Activated CD4-positive, alpha-beta memory T cell treated with anti-CD3 and anti-CD28 coated beads, Interleukin-2, amount 10 ng/mL, durations not matched to agents 7 days and 5 days (primary cell): Measurements from ENCODE around the gene UCK2. TPM values are rescaled to one million over a fixed set of nuclear protein-coding genes. Genes with fewer than 3 reads are reported as not detected.

Experiments
- CTCF ChIA-PET: fragments of 350-600 bp; sonication (Branson Sonifier 250); formaldehyde crosslinking; loops from one replicate; lab custom pipeline; 2021; ENCODE audit warnings: antibody characterized with exemption, inconsistent platforms; lab: Charles Lee
- POLR2A ChIA-PET: fragments of 350-600 bp; sonication (Branson Sonifier 250); formaldehyde crosslinking; loops from one replicate; lab custom pipeline; 2021; ENCODE audit warnings: antibody characterized with exemption; lab: Charles Lee
- DNase-seq: peaks from one replicate; pipeline ENCODE4 v3.0.0-alpha.2; 2020
- H3K27ac Mint-ChIP-seq: one replicate; pipeline ENCODE4 v1.8.0; 2021; ENCODE audit warnings: mild to moderate bottlenecking, mixed read lengths
- H3K27me3 Mint-ChIP-seq: one replicate; pipeline ENCODE4 v1.8.0; 2021; ENCODE audit warnings: mixed read lengths
- H3K36me3 Mint-ChIP-seq: one replicate; pipeline ENCODE4 v1.8.0; 2021; ENCODE audit warnings: low read depth, mixed read lengths
- H3K4me1 Mint-ChIP-seq: one replicate; pipeline ENCODE4 v1.8.0; 2021; ENCODE audit warnings: mixed read lengths
- H3K4me3 Mint-ChIP-seq: one replicate; pipeline ENCODE4 v1.8.0; 2021; ENCODE audit warnings: mild to moderate bottlenecking, mixed read lengths
- H3K9me3 Mint-ChIP-seq: one replicate; pipeline ENCODE4 v1.8.0; 2021; ENCODE audit warnings: mixed read lengths
- total RNA-seq, 2 experiments: library from RNA; stranded (reverse); gene quantifications; one replicate each; pipeline ENCODE4 v1.2.3, GENCODE V29; 2021

The UCK2 gene
- total RNA-seq, 2 experiments from 2014 or later: 32.1 to 34.4 TPM

GRCh38 chr1:165824269-165824643, 3.2 kb upstream of the UCK2 start:
- Mint-ChIP-seq H3K27me3 (no peaks in the 10 kb centered on the region), H3K36me3 (no peaks in the 10 kb centered on the region), H3K27ac (no peak overlapping the region), H3K9me3 (no peaks in the 10 kb centered on the region), H3K4me3 (no peak overlapping the region), H3K4me1 (peaks cover 20% of the 10 kb centered on the region)
- no peak for DNase-seq
- ChIA-PET CTCF (interaction anchor here (1.2 kb wide), 1 partner anchor 91 kb away, joined by 3 read pairs; no protein-coding TSS in a partner anchor), POLR2A (interaction anchor here (2.4 kb wide), 1 partner anchor 55 kb away, joined by 15 read pairs; the partner anchor contains the start of gene TMCO1)

- CTCF ChIA-PET: interaction anchor here (0.7 to 3.7 kb wide), 5 partner anchors 19 to 89 kb away, joined by 3 to 12 read pairs (median 3); partner anchors contain the start of gene TMCO1
- H3K36me3 Mint-ChIP-seq: peaks cover 4% of the 10 kb centered on the region
These were observed 698 bp upstream of the UCK2 start for GRCh38 chr1:165826565-165827267.

GRCh38 chr1:165828103-165828668, 772 bp downstream of the UCK2 start:
- no peaks in the 10 kb centered on the region for H3K27me3 Mint-ChIP-seq
- POLR2A ChIA-PET: interaction anchor here (0.6 to 5.9 kb wide), 12 partner anchors 9 to 130 kb away, joined by 3 to 60 read pairs (median 6); partner anchors contain the start of genes ALDH9A1 and TMCO1
- peak overlapping the region; percentile 90 for H3K4me3 Mint-ChIP-seq
- no peak for DNase-seq
- peaks cover 27% of the 10 kb centered on the region for H3K4me1 Mint-ChIP-seq
- peak overlapping the region; percentile 83 for H3K27ac Mint-ChIP-seq
- CTCF ChIA-PET: interaction anchor here (1.1 to 3.7 kb wide), 8 partner anchors 10 to 460 kb away, joined by 4 to 12 read pairs (median 6); partner anchors contain the start of gene ALDH9A1
- H3K9me3 Mint-ChIP-seq: no peaks in the 10 kb centered on the region
- peaks cover 5% of the 10 kb centered on the region for H3K36me3 Mint-ChIP-seq

More at GRCh38 chr1:165826565-165827267, 698 bp upstream of the UCK2 start:
- POLR2A ChIA-PET: interaction anchor here (0.8 to 5.9 kb wide), 2 partner anchors 41 to 57 kb away, joined by 3 to 60 read pairs; partner anchors contain the start of gene TMCO1
- Mint-ChIP-seq H3K27ac (peak overlapping the region; percentile 62), H3K27me3 (no peaks in the 10 kb centered on the region), H3K9me3 (no peaks in the 10 kb centered on the region), H3K4me1 (peaks cover 26% of the 10 kb centered on the region), H3K4me3 (peak overlapping the region; percentile 77)
- no peak for DNase-seq

- DNase-seq: peak; percentile 20
- Mint-ChIP-seq H3K36me3 (peaks cover 8% of the 10 kb centered on the region), H3K27ac (peak overlapping the region; percentile 83), H3K27me3 (no peaks in the 10 kb centered on the region), H3K4me1 (peaks cover 27% of the 10 kb centered on the region), H3K4me3 (peak overlapping the region; percentile 90), H3K9me3 (no peaks in the 10 kb centered on the region)
- ChIA-PET CTCF (interaction anchor here (0.7 to 3.7 kb wide), 14 partner anchors 9 to 461 kb away, joined by 3 to 12 read pairs (median 5); partner anchors contain the start of genes ALDH9A1 and TMCO1), POLR2A (interaction anchor here (0.6 to 5.9 kb wide), 16 partner anchors 8 to 131 kb away, joined by 3 to 60 read pairs (median 5); partner anchors contain the start of genes ALDH9A1 and TMCO1)
These were observed 1.4 kb downstream of the UCK2 start for GRCh38 chr1:165828669-165829329.

GRCh38 chr1:165829888-165830287, 2.5 kb downstream of the UCK2 start:
- DNase-seq: no peak
- Mint-ChIP-seq H3K27me3 (no peaks in the 10 kb centered on the region), H3K9me3 (no peaks in the 10 kb centered on the region), H3K36me3 (peaks cover 8% of the 10 kb centered on the region), H3K4me3 (peak overlapping the region; percentile 26), H3K4me1 (peaks cover 30% of the 10 kb centered on the region), H3K27ac (no peak overlapping the region)
- ChIA-PET POLR2A (interaction anchor here (1.0 to 5.9 kb wide), 10 partner anchors 9 to 132 kb away, joined by 3 to 60 read pairs (median 6); partner anchors contain the start of genes ALDH9A1 and TMCO1), CTCF (interaction anchor here (0.7 to 3.7 kb wide), 9 partner anchors 8 to 462 kb away, joined by 3 to 12 read pairs (median 6); partner anchors contain the start of gene TMCO1)

GRCh38 chr1:165831146-165831545, 3.7 kb downstream of the UCK2 start:
- Mint-ChIP-seq H3K4me1 (peaks cover 31% of the 10 kb centered on the region), H3K27me3 (no peaks in the 10 kb centered on the region), H3K36me3 (peaks cover 8% of the 10 kb centered on the region), H3K9me3 (no peaks in the 10 kb centered on the region), H3K4me3 (no peak overlapping the region), H3K27ac (no peak overlapping the region)
- no peak for DNase-seq
- POLR2A ChIA-PET: interaction anchor here (1.1 kb wide), 1 partner anchor 62 kb away, joined by 3 read pairs; the partner anchor contains the start of gene TMCO1
- CTCF ChIA-PET: interaction anchor here (2.3 to 3.3 kb wide), 2 partner anchors 11 to 40 kb away, joined by 10 to 12 read pairs; no protein-coding TSS in a partner anchor

- CTCF ChIA-PET: no interaction called here
- POLR2A ChIA-PET: no interaction called here
- Mint-ChIP-seq H3K4me1 (peaks cover 25% of the 10 kb centered on the region), H3K9me3 (no peaks in the 10 kb centered on the region), H3K4me3 (no peak overlapping the region), H3K27ac (no peak overlapping the region), H3K36me3 (peaks cover 15% of the 10 kb centered on the region), H3K27me3 (no peaks in the 10 kb centered on the region)
- no peak for DNase-seq
These were observed 5.5 kb downstream of the UCK2 start for GRCh38 chr1:165832902-165833301.

- Mint-ChIP-seq H3K27ac (no peak overlapping the region), H3K9me3 (no peaks in the 10 kb centered on the region), H3K27me3 (no peaks in the 10 kb centered on the region), H3K4me3 (no peak overlapping the region), H3K4me1 (peaks cover 29% of the 10 kb centered on the region), H3K36me3 (peaks cover 19% of the 10 kb centered on the region)
- no peak for DNase-seq
- POLR2A ChIA-PET: no interaction called here
- CTCF ChIA-PET: no interaction called here
These were observed 5.9 kb downstream of the UCK2 start for GRCh38 chr1:165833358-165833757.

GRCh38 chr1:165834229-165834628, 6.8 kb downstream of the UCK2 start:
- Mint-ChIP-seq H3K4me1 (peaks cover 24% of the 10 kb centered on the region), H3K9me3 (no peaks in the 10 kb centered on the region), H3K27ac (no peak overlapping the region), H3K4me3 (no peak overlapping the region), H3K27me3 (no peaks in the 10 kb centered on the region), H3K36me3 (peaks cover 21% of the 10 kb centered on the region)
- DNase-seq: no peak
- CTCF ChIA-PET: no interaction called here
- POLR2A ChIA-PET: no interaction called here

- no peaks in the 10 kb centered on the region for H3K27me3 Mint-ChIP-seq
- H3K4me3 Mint-ChIP-seq: no peak overlapping the region
- H3K9me3 Mint-ChIP-seq: no peaks in the 10 kb centered on the region
- H3K27ac Mint-ChIP-seq: no peak overlapping the region
- no peak for DNase-seq
- CTCF ChIA-PET: no interaction called here
- peaks cover 21% of the 10 kb centered on the region for H3K36me3 Mint-ChIP-seq
- POLR2A ChIA-PET: no interaction called here
- H3K4me1 Mint-ChIP-seq: peaks cover 20% of the 10 kb centered on the region
These were observed 7.5 kb downstream of the UCK2 start for GRCh38 chr1:165834881-165835280.

GRCh38 chr1:165836664-165837482, 9.5 kb downstream of the UCK2 start:
- no peak overlapping the region for H3K4me3 Mint-ChIP-seq
- no peak for DNase-seq
- no peaks in the 10 kb centered on the region for H3K27me3 Mint-ChIP-seq
- H3K36me3 Mint-ChIP-seq: peaks cover 21% of the 10 kb centered on the region
- no peak overlapping the region for H3K27ac Mint-ChIP-seq
- no peaks in the 10 kb centered on the region for H3K9me3 Mint-ChIP-seq
- CTCF ChIA-PET: interaction anchor here (2.6 kb wide), 1 partner anchor 8 kb away, joined by 8 read pairs; no protein-coding TSS in a partner anchor
- POLR2A ChIA-PET: interaction anchor here (1.9 kb wide), 1 partner anchor 8 kb away, joined by 6 read pairs; no protein-coding TSS in a partner anchor
- peaks cover 30% of the 10 kb centered on the region for H3K4me1 Mint-ChIP-seq
